Stimulated activated CD4-positive, alpha-beta T cell treated with anti-CD3 and anti-CD28 coated beads, TNF-alpha, amount 100 ng/mL, for 1 hour (primary cell): ENCODE data around the gene TNFRSF25.

Experiments used
- DNase-seq, 3 donors: peaks; one replicate each; pipeline ENCODE4 v3.0.0-alpha.2; 2020; ENCODE audit warnings: low read depth in 3 of 3, low spot score in 1 of 3

TNFRSF25 gene, protein sequence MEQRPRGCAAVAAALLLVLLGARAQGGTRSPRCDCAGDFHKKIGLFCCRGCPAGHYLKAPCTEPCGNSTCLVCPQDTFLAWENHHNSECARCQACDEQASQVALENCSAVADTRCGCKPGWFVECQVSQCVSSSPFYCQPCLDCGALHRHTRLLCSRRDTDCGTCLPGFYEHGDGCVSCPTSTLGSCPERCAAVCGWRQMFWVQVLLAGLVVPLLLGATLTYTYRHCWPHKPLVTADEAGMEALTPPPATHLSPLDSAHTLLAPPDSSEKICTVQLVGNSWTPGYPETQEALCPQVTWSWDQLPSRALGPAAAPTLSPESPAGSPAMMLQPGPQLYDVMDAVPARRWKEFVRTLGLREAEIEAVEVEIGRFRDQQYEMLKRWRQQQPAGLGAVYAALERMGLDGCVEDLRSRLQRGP

DNA sequence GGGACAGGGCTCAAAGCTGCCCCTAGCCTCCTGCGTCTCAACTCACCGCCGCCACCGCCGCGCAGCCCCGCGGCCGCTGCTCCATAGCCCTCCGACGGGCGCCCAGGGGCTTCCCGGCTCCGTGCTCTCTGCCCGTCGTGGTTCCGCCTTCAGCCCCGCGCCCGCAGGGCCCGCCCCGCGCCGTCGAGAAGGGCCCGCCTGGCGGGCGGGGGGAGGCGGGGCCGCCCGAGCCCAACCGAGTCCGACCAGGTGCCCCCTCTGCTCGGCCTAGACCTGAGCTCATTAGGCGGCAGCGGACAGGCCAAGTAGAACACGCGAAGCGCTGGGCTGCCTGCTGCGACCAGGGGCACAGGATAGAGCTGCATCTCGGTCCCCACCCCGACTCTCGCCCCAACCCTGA lies at the start of gene TNFRSF25:
Gene TNFRSF25 (minus strand): TSS at position 151 of the 400 bp plus-strand sequence. CDS start 66 bp downstream, at position 85.
- peak in 2 of 3 donors; percentile 29 to 56 for DNase-seq

DNA sequence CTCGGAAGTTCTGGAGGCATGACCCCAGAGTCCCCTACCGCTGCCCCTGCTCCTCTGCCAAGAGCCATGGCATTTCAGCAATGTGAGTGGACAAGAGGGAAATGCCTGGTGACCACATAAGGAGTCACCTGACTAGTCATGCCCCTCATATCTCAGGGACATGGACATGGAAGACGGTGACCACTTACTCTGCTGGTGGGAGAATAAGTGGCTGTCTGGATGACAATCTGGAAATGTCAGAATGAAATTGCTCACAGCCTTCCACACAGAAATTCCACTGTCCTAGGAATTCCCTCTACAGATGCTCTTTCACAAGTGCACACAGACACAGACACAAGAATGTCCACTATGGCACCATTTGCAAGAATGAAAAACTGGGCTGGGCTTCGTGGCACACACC lies 49.8 kb upstream of the TNFRSF25 start:
- DNase-seq, result no peak

DNA sequence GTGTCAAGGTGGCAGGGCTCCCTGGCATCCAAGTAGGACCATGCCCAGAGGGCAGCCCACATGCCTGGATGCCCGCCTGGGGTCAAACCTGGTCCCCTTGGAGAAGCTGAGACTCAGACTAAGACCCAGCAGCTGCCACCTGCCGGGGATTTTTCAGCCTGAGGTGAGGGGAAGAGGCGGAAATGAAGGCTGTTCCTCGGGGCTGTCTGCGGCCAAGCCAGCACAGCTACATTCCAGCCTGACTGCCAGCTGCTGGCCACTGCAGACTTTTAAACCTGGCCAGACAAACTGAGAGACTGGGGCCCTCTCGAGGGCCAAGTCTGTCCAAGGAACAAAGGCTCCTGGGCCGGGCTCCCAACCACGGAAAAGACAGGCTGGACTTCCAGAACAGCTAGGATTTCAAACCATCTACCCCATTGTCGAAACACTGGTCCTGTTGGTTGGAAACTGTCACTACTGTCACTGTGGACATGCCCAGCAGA lies 47.4 kb upstream of the TNFRSF25 start:
- no peak for DNase-seq

DNA sequence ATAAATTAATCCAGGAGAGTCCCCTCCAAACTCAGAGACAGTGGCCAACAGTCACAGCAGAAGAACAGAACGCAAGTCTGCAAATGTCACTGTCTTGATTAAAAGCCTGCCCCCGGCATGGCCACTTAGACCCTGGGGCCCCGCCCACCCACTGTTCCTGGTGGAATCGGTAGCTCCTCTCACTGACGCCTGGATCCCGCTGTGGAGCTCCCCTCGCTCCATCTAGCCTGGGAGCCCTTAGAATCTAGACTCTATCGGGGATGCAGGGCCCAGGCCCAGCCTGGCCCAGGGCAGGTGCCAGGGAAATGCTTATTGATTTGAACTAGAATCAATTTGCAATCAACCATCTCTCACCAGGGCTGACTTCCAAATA lies 46.9 kb upstream of the TNFRSF25 start:
- no peak for DNase-seq

DNA sequence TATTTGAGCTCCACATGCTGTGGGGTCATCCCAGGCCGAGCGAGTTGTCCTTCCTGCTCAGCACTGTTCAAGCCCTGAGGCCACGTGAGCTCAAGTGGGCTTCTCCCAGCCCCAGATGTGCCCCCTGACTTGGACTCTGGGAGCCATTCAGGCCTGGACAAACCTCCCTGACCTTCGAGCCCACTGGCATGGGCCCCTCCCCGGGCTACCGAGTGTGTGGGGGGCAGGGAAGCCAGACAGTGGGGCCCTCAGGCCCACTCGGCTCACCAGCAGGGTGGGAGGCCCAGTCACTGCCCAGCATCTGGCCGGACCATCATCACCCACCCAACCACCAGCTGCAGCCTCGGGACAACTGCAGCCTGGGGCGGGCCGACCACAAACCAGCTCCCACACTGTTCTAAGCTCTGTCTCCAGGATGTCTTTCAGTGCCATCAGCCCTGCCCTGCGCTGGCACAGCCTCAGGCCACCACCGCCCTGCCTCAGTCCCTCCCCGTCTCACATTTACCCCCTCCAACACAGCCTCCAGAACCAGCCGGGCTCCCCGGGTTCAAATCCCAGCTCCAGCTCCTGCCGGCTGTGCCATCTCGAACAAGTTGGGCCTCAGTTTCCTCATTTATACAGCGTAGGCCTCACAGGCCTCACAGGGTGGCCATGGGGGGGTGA lies 46.4 kb upstream of the TNFRSF25 start:
- DNase-seq, result no peak

DNA sequence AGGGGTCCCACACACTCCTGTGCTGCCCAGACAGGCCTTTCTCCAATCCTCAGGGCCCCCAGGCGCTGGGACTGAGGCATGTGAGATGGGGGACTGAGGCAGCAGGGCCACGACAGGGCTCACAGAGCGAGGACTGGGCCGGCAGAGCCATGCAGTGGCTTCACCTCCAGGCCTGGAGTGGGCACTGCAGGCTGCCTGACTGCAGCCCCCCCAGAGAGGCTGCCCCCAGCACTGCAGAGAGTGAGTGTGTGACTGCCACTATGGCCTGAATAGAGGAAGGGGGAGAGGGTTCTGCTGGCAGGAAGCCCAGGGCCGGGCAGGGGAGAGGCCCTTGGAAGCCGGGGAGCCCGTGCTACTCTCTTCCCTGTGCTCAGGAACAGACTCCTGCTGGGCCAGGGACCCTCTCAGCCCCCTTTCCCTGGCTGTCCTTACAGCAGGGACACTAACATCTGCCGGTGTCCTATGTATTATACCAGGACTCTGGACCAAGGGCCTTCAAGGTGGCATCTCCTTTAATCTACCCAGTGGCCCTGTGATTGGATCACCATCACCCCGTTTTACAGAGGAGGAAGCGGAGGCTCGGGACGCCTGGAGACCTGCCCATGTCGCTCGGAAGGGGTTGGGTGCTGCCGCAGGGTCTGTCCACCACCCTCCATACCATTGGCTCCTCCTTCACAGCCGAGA lies 45.7 kb upstream of the TNFRSF25 start:
- DNase-seq, result no peak

DNA sequence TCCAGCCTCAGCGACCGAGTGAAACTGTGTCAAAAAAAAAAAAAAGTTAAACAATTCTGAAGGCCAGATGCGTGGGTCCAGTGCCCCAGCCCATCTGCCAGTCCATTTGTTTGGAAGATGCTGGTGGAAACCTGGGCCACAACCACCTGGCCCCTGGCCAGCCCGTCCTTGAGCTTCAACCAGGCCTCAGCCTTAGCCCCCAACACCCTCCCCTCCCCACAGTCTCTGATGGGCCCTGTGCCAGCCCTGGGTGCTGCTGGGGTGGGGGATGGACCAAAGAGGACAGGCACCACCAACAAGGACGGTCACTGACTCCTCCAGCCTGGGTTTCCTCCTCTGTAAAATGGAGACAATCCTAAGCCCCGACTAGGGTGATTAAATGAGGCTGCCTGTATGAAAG lies 45.1 kb upstream of the TNFRSF25 start:
- no peak for DNase-seq

DNA sequence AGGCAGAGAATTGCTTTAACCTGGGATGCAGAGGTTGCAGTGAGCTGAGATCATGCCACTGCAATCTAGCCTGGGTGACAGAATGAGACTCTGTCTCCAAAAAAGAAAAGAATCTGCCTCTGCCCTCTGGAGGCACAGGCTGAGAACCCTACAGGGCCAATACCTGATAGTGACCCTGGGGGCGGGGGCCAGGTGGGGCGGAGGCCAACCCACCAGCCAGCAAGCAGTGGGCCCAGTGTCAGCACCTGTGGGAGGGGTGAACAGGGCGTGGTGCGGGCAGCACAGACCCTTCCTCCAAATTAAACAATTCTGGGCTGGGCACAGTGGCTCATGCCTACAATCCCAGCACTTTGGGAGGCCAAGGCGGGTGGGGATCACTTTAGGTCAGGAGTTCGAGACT lies 44.5 kb upstream of the TNFRSF25 start:
- DNase-seq, result no peak

DNA sequence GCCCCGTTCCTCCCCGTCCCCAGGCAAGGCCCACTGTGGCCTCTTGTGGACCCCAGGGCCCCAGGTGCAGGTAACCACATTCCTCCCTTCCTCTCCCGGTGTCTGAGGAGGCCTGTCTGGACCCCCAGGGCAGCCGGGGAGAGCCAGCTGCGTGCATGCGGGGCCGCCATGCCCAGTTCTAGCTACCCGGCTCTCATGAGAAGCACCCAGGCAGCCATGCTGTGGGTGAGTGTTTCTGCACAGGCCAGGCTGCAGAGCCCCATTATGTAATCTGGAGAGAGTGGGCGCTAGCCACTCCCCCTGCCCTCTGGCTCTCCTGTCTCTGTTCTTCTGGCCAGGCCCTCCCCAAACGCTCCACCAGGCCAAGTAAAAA lies 43.9 kb upstream of the TNFRSF25 start:
- no peak for DNase-seq

DNA sequence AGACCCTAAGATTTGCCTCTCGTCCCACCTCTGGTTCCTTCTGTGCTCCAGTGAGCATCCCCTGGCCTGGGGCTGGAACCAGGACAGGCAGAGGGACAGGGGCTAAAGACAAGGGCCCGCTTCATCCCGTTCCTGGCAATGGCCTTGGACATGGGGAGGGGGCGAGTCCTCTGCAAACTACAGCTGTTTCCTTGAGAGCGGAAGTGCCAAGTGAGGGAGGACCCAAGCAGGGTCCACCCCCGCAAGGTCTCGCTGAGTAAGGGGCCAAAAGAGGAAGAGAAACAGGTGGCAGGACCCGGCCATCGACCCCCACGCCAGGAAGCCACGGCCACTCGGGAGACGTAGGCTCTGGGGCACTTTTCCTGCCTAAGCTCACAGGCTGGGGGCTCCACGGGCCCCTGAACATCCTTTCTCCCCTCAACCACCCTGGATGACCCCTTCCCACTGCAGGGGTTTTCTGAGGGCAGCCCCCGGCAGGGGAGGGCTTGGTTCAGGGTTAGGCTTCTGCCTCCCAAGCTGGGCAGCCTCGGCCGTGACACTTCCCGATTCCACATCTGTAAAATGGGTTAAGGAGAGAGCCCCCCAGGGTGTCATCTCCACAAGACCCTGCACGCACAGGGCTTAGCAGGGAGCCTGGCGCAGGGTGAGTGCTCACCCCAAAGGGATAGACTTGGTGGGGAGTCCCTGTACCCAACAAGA lies 43.4 kb upstream of the TNFRSF25 start:
- no peak for DNase-seq

DNA sequence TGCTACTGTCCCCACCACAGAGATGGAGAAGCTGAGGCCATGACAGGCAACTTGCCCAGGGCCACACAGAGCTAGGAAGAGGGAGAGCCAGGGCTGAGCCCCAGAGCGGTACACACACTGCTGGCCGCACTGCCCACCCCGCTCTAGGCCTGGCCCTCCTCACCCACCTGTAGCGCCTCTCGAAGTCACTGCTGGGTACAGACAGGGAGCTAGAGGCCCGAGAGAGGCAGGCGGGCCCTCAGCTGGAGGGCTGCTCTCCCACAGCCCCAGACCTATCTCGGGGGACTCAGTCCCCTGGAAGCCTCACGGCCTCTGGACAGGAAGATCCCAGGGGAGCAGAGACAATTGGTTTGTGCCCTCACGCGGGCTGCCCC lies 42.8 kb upstream of the TNFRSF25 start:
- DNase-seq, result no peak

DNA sequence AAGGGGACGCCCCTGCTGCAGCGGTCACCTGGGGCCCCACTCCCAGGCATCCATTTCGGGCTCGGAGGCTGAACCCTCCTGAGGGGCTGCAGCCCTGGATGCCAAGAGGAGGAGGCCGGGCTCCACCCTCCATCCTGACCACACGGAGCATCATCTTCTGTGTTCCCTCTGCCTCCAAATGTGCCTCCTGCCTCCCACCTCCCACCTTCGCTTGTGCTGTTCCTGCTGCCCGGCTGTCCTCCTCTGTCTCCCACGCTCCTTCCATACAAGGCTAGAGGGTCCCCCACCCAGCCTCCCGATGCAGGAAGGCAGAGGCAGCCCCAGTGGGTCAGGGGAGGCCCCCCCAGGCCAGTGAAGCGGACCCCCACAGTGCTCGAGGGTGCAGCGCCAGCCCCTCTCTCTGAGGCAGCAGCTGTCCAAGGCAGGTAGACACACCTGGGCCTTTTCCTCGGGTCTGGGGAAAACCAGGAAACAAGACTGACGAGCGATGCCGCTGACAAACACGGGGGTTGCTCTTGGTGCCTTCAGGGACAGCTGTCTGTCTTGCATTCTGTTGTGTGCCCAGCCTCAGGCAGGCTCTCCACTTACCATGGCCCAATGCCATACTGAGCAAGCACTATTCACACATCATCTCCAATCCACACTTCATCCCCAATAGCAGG lies 42.3 kb upstream of the TNFRSF25 start:
- no peak for DNase-seq

DNA sequence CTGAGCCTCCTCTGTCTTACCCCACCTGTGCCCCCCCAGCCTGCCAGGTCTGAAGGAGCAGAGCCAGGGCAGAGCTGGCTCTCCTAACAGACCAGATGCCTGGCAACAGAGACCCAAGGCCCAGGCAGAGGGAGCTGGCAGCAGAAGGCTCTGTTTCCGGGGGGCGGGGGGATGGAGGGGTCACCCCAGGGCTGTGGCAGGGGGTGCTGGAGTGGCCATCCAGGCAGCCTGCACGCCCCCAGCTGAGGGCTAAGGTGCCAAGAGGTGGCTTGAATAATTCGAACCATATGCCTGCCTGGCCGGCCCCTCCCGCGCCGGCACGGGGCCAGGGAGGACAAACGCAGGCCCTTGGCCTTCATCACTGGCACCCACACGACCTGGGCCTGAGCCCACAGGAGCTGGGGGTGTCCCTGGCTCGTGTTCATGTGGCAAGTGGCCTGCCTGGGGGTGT lies 41.5 kb upstream of the TNFRSF25 start:
- DNase-seq, result no peak

DNA sequence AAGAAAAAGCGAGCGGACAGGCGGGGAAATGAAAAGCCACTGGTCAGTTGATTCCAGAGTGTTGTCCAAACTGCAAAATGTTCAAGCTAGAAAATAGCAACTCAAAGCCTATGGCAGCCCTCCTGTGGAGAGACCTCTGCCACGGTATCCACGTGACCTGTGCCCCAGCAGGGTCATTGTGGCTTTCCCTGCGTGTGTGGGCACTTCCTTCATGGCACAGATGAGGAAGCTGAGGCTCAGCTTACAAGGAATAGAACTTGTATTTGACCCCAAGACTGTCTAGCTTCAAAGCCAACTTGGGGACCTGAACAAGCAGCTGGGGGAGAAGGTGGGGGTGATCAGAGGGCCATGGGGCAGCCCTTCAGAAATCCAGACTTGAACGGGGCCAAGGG lies 41.1 kb upstream of the TNFRSF25 start:
- DNase-seq, result no peak

DNA sequence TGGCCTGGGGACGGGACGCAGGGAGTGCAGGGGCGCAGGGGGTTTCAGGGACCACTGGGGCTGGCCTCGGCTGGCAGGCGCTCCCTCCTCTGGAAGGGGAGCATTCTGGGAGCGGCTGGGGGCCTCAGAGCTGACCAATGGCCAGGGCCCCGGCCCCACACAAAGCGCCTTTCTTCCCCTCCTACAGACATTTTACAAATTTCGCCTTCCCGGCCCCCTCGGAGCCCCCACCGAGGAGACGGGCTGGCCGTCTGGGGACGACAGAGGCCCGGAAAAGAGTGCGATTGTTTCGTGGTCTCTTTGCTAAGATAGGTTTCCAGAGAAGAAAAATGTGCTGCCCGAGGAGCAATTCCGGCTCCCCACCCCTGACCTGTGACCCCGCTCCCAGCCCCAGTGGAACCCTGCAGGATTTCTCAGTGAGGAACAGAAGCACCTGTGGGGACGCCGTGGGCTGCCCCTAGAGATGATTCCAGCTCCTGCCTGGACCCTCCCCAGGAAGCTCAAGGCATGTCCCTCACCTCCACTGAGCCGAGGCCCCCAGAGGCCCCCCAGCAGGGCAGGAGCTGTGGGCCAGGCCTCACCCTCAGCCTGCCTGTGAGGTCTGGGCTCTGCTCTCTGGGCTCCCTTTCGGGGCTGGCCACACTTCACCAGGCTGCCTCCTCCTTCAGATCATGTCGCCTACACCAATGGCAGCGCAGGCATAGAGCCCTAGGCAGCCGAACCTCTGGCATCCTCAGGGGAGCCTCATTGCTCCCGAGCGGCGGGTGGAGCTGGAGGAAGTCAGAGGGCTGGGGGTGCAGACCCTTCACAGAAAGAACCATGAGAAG lies 40.5 kb upstream of the TNFRSF25 start:
- no peak for DNase-seq

DNA sequence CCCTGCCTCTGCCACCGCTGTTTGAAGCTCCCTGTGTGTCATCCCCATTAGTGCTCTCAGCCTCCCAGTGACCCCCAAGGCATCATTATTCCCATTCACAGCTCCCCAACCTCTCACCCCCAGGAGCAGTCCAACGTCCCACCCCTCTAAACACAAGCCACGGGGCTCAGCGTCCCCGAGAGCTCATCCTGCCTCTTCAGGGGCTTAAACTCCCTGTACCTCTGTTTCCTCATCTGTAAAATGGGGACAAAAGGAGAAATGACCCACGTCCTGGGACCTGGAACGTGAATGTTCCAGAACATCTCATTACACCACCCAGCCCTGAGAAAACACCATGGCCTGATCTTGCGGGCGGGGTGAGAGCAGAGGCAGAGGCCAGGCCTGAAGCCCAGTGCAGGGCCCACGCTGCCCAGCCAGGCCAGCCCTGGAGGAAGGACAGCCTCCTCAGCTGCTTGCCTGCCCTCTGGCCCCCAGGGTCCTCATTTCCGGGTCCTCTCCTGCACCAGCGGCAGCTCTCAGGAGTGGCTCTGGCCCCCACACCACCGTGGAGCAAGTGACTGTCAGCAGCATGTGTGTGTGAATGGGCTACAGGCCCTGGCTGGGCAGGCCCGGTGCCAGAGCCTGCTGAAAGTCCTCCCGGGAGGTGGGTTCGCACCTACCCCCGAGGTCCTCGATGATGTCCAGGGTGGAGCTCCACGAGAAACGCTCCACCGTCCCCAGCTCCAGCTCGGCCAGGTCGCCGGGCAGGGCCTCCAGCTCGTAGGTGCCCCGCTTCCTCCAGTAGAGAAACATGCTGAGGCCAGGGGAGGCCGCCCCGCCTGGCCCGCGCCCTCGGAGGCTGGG lies 39.6 kb upstream of the TNFRSF25 start:
- DNase-seq, result no peak

DNA sequence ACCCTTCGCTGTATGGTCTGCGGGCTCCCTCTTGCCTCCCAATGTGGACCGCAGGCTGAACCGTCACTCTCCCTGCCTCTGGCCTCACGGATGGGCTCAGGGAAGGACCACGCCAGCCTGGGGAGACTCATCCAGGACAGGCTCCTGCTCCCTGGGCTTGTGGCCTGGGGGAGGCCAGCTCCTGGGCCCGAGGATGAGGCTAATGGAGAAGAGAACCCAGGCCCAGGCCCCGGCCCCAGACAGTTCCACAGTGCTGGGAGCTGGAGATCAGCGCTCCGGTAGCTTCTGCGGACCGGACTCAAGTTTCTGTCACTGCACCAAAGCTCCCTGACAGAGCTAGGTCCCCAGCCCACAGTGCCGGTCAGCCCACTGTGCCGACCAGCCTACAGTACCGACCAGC lies 38.9 kb upstream of the TNFRSF25 start:
- no peak for DNase-seq

DNA sequence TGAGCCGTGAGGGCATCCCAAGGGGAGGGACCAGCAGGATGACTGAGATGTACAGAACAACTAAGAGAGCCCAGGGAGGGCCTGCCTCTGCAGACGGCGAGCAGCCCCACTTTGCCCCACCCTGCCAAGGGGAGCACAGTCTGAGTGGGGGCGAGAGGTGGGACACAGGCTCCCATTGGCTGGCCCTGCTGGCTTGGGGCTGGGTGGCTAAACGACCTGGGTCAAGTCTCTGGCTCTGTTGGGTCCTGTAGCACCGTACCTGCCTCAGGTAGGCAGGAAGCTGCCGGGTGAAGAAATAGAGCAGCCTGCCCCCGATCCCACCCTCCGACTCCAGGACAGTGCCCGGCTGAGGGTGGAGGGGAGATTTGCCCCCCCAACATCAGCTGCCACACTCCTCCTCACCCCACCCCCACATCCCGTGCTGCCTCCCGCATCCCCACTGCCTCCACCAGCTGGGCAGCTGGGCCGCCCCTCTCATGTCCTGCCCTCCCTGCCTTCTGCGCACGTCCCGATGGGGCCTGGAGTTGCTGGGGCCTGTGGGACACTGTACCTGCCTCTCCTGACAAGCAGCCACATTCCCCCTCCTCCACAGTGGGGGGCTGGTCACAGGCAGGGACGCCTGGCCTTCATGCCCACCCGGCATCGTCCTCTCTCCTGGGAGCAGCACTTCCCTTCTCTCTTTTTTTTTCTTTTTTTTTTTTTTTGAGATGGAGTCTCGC lies 38.1 kb upstream of the TNFRSF25 start:
- no peak for DNase-seq
